Glomerular endothelial cell (primary cell): ENCODE measurements around the gene ITGB2. TPM values are rescaled to one million over a fixed set of nuclear protein-coding genes. Genes with fewer than 3 reads are reported as not detected.
"Not testable (repeated sequence)": the region's sequence is repeated elsewhere in the genome, so short reads cannot be mapped to it uniquely, and the experiment has no call there.

Source experiments
- DNase-seq: peaks from one replicate; pipeline ENCODE4 v3.0.0-alpha.2; 2011; ENCODE audit warnings: low read depth, low spot score; ENCODE audit errors: extremely low read depth
- total RNA-seq: library from RNA; depleted of rRNA; stranded (reverse); fragments of >200 nt; gene quantifications from 2 replicates; pipeline ENCODE4 v1.2.3, GENCODE V29; 2015

The ITGB2 gene
- total RNA-seq, 1 donor from 2014 or later, result 0.93 TPM

DNA sequence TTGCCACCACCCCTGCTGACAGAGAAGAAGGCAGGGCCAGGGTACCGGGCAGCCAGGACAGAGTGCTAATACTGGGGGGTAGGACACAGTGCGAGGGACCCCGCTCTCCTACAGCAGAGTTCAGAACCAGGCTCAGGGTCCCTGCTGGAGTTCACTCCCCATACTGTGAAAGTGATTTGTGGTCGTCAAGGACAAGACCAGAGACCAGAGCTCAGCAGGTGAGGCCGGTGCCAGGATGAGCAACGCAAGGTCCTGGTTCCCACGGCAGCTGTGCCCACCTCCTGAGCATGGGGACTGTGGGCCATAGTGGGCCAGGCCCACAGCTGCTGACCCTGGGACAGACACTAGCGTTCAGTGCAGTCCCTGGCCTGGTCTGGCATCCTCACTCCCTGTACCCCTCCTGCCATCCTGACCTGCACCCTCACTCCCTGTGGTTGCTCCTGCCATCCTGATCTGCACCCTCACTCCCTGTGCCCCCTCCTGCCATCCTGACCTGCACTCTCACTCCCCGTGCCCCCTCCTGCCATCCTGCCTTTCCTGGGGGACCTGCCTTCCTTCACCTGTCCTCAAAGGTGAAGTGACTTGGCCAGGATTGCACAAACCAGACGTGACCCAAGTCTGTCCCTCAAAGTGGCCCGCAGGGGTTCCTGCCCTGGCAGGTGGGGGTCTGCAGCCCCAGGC, 33.4 kb downstream of the ITGB2 start:
- no peak for DNase-seq

DNA sequence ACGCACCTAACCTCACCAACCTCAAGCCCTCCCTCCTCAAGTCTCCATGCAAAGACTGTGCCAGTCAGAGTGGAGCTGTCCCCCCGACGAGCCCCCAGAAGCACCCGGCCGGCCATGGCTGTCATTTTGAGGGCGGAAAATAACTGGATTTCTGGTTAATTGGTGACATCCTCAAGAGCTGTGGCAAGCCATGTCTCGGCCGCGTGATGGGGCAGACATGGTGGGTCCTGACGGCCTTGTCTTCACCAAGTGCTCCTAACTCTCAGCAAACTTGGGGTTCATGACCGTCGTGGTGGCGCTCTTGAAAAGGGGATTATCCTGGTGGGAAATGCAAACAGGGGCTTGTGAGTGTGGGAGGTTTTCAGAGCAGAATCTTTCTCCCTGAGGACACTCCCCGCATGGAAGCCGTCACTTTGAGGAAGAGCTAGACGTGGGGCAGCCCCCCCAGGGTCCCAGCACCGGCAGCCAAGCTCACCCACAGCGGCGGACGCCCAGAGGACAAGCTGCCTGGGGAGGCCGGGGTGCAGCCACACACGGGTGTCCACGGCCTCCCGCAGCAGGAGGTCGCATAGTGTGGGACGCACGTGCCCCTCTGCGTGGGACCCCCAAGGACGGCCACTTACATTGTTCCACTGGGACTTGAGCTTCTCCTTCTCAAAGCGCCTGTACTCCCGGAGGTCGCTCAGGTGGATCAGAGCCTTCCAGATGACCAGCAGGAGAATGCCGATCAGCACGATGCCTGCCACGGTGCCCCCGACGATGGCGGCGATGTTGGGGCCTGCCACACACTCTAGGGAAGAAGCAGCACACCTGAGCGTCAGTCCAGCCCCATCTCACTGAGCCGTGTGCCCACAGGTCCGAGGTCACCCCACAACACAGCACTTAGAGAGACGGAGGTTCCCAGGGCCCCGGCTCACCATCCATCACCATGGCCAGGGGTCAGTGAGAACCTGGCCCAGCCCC, 34.3 kb downstream of the ITGB2 start:
- DNase-seq, result no peak

DNA sequence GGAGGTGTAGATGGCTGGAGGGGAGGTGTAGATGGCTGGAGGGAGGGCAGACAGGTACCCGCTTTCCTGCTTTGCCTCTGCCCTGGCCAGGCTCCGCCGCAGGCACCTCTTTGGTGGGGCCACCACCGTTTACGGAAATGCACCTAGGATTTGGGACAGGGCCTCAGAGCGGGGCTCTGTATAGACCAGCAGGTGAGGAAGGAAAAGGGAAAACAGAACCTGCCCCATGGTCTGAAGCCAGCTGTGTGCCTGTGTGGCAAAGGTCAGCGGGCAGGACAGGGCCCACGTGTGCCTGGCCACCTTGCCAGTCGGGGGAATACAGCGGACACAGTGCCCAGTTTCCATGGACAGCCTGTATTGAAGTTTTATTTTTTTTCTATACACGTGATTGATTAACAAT, 35.1 kb downstream of the ITGB2 start:
- no peak for DNase-seq

DNA sequence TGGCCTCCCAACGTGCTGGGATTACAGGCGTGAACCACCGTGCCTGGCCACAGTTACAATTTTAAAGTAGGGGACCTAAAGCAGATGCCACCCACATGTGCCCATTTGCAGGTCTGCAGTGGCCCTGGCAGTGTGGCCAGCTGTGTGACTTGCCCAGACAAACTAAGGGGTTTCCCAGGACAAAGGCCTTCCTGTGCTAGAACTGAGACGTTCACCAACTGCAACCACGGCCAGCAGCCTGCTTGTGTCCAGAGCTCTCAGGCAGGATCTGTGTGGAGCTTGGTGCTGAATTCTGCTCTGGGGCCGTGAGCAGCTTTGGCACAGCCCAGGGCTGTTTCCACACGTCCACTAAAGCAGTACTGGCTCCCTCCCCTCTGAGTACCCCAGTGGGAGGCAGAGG, 36.6 kb downstream of the ITGB2 start:
- no peak for DNase-seq

GRCh38 chr21:44883250-44883649, 37.4 kb downstream of the ITGB2 start:
- no peak for DNase-seq

DNA sequence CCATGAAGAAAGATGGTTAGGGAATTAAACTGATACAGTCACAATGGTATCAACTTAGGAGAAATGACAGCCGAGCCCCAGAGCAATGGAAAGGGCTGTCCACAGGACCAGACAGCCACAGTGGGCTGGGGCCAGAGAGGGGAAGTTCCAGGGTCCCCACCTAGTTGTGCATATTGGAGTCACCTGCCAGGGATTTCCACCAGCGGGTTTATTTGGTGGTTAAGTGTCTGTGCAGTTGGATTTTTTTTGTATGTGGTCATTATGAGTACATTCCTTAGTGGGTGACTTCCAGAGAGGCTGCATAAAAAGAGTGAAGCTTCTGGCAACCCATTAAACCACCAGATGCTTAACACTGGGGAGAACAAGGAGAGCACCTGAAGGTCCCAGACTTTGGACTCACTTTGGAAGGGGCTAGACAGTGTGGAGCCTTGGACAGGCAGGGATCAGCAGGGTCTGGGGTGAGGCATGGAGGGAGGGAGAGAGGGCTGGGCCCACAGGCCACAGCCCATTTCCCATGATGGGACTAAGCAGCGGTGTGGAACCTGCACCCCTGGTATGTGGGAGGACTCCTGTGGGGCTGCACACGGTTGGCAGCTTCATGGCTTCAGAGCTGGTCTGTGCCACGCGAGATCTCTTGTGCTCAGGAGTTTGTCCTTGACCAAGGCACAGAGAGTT, 39.4 kb downstream of the ITGB2 start:
- no peak for DNase-seq

- DNase-seq, result no peak
Observed at GRCh38 chr21:44880405-44881197, 40.1 kb downstream of the ITGB2 start.

GRCh38 chr21:44879238-44879637, 41.5 kb downstream of the ITGB2 start:
- not testable (repeated sequence) for DNase-seq

DNA sequence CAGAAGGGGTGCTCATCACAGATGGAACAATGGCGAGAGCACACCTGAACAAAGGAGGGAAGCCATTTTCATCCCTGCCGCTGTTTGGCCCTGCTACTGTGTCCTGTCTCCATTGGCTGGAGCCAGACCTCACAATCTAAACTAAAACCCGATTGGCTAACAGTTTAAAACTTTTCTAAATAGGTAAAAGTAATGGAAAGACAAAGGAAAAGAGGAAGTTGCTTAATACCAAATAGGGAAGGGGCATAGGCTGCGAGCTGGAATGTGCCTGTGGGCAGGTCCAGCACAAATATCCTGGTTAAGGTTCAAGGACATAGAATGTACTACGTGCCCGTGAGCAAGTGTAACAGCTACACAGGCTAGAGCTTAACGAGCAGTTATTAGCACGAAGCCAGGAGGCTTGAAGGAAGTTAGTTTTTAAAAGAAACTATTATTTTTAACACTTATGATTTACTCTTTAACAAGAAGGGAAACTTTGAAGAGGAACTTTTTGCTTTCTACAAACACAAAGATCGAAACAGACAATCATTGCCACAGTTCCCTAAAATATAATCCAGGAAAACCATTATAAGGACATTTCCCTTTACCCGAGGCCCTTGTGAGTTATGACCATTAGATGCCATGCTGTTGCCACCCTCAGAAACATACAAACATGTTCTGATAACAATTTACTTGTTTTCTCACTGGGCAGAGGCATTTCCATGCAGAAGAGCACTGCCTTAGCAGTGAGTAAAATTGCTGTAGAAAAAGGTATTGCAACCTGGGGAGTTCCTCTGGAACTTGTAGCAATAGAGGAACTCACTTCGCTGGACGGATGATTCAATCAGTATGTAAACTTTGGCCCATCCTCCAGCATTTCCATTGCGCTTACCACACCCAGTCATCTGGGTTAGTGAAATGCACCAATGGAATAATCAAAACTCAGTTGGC, 42.4 kb downstream of the ITGB2 start:
- no peak for DNase-seq

DNA sequence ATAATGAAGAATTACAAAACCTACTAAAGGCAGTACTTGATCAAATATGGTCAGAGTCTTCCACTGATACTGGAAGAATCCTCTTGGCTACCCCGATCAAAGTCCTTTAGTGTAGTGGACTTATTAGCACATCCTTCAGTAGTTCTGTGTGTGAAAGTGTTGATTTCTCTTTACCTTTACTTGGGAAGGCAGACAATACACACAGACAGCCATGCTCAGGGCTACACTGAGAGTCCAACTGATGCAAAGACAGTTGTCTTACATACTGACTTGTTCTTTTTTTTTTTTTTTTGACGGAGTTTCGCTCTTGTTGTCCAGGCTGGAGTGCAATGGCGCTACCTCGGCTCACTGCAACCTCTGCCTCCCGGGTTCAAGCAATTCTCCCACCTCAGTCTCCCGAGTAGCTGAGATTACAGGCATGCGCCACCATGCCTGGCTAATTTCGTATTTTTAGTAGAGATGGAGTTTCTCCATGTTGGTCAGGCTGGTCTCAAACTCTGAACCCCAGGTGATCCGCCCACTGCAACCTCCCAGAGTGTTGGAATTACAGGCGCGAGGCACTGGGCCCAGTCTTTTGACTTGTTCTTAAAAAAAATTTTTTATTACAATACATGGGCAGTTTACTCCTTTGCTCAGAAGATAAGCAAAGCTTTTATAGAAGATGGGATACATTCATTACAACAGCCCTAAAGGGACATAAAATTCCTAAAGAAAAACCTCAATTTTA, 43.7 kb downstream of the ITGB2 start:
- DNase-seq, result no peak

GRCh38 chr21:44875316-44875700, 45.4 kb downstream of the ITGB2 start:
- DNase-seq, result no peak

- no peak for DNase-seq
Observed at GRCh38 chr21:44874497-44875315, 46.0 kb downstream of the ITGB2 start.

GRCh38 chr21:44874240-44874496, 46.5 kb downstream of the ITGB2 start:
- no peak for DNase-seq

DNA sequence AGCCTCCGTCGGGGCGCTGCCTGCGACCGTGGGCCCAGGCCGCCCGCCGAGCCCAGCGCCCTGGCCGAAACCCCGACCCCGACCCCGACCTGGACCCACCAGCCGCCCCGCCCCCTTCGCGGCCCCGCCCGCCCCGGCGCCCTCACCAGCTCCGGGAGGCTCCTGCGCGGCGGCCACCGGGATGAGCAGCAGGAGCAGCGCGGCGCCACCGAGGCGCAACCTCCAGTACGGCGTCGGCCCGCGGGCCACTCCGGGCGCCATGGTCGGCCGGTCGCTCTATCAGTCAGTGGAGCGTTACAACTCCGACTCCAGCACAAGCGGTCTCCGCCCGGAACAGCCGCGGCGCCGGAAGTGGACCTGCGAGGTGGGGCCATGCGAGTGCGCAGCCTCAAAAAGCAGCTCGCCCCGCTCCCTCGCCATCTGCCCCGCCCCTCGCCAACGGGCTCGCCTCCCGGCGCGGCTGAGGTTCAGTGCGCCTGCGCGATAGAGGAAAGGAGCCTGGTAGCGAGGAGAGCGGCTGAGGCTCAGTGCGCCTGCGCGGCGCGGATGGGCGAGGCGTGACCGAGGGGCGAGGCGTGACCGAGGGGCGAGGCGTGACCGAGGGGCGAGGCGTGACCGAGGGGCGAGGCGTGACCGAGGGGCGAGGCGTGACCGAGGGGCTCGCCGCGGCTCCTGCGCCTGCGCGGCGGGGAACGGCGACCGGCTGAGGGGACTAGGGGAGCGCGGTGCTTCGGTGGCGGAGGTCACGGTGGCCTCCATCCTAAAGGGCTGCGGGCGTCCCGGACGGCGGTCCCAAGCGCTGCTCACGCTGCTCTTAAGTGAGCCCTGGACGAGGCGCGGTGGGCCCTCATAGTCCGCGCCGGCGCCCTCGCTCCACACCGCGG, 47.1 kb downstream of the ITGB2 start, which contains the start of gene PTTG1IP:
TSS of gene PTTG1IP (minus strand) at position 335 of the 884 bp plus-strand sequence. CDS start at position 261, 74 bp downstream.
- DNase-seq, result no peak

- no peak for DNase-seq
Observed at GRCh38 chr21:44872649-44873355, 47.9 kb downstream of the ITGB2 start.

GRCh38 chr21:44872323-44872648, 48.4 kb downstream of the ITGB2 start:
- DNase-seq, result no peak
